HG03439 (cell line): ENCODE data around the gene CAMTA1.

Experiments
- ATAC-seq: cut with Tn5 transposase; IDR thresholded peaks from one replicate; pipeline ENCODE4 v1.9.1; 2021; ENCODE audit warnings: mild to moderate bottlenecking, moderate library complexity; ENCODE audit not compliant: unreplicated experiment

The CAMTA1 gene

DNA sequence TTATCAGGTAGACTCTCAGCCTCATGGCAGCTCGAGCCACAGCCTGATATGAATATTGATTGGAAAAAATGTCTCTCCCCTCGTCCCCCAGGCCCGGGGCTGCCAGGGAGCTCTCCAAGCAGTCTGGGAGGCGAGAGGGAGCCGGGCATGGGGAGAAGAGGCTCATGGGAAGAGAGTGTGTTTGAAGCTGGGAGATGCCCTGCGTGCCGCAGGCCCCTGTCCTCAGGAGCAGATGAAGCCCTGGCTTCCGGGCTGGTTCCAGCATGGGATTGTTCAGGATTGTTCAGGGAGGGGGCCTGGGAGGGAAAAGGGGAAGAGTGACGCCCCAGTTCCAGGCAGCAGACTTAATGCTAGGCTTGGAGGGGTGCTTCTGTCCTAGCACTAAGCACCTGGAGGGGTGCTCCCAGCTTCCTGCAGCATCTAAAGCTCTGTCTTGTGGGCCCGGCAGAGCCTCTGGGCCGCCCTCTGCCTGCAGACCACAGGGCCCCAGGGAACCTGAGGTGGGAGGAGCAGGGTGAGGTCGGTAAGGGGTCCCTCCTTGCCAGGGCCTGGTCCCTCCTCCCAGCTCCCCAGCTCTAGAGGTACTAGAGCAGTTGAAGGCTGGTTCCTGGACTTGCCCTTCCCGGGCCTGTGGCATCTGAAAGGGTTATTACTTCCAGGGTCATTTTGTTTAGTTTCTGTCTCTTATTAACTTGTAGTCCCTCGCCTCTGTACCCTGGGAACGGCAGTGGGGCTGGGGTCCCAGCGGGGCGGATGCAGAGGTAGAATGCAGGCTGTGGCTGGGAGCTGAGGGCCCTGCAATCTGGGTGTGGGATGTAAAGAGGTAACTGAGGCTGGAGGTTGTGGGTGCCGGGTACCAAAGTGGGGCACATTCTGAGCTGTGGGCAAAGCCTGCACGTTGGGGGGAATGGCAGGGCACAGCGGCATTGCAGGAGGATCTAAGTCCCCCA lies 651.1 kb downstream of the CAMTA1 start:
- ATAC-seq = no peak

DNA sequence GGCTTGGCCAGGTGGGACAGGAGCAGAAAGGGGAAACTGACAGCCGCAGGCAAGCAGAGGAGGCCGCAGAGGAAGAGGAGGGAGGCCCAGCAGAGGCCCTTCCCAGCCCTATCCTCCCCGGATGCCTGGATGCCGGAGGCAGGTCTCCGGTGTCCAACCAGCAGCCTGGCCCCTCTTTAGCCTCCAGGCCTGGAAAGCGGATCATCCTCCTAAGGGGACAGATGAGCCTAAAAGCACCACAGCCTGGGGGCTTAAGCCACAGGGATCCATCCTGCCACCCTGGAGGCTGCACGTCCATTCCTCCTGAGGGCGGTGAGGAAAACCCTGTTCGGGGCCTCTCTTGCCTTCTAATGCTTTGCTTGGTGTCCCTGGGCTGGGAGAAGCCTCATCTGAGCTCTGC lies 651.8 kb downstream of the CAMTA1 start:
- ATAC-seq = no peak

DNA sequence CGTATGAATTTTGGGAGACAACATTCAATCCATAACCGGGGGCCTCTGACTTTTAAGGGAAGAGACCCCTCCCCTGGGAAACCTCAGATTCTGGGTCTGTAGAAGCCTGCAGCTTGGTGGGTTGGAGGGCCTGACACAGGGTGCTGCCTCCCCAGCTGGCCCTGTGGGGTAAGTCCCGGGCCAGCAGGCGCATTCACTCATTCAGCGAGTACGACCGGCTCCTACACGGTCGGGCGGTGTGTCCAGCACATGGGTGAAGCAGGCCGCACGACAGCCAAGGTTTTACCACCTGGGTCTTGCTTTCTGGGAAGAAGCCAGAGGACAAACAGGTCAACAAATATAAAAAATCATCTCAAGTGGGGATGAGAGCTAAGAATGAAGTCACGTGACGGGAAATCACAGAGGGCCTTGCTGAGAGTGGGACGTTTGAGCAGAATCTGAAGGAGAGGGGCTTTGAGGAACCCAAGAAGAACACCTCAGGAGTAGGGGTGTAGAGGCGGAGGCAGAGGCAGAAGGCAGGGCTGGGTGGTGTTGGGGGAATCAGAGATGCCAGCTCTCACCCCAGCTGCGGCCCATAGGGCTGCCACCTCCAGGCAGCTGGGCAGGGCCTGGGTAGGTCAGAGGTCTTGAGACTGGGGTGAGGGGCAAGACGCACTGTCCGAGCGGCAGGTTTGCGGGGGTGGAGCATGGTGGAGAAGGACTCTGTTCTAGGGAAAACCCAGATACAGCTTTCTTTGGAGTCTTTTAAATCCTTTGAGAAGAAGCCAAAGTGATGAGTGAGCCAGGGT lies 652.5 kb downstream of the CAMTA1 start:
- ATAC-seq = no peak

DNA sequence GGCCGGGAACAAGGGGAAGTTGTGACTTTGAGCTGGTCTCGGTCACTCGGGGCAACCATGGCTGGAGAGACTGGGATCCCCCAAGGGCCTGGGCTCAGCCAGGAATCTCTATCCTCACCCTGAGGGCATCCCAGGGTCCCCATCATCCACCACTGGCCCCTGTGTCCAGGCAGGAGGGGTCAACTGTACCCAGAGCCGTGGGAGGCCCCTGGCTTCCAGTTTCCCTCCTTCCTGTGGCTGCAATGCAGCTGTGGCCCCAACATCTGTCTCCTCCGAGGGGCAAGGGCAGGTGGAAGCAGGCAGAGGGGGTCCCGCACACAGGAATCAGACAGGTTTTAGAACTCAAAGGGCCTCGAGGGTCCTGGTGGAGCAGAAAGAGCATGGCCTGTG lies 653.1 kb downstream of the CAMTA1 start:
- no peak for ATAC-seq

DNA sequence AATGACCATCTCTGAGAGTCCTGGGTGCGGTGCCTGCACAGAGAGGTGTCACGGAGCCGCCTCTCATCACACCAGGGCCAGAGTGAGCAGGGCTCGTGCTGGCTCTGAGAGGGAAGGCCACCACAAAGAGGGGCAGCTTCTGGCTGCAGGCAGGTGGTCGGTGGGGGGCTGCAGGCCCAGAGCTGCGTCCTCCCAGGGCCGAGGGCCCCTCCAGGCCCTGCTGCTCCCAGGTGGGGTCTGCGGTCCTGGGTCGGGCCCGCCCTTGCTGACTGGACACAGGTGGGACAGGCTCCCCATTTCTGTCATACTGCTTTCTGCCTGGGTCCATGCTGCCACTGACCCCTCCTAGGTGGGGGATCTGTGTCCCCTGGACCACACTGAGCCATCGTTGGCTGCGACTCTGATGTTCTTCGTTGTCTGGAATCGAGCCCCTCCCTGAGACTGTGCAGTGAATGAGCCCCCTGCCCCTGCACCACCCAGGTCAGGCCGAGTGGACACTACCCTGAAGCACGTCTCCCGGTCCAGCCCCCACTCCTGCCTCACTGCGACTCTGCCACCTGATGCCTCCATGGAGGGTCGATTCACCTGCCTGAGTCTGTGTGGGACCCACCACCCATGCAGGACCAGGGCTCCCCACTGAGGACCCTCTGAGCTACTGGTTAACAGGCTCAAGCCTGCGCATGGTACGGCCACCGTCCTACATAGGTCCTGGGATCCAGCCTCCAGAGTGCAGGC lies 653.8 kb downstream of the CAMTA1 start:
- ATAC-seq = no peak

DNA sequence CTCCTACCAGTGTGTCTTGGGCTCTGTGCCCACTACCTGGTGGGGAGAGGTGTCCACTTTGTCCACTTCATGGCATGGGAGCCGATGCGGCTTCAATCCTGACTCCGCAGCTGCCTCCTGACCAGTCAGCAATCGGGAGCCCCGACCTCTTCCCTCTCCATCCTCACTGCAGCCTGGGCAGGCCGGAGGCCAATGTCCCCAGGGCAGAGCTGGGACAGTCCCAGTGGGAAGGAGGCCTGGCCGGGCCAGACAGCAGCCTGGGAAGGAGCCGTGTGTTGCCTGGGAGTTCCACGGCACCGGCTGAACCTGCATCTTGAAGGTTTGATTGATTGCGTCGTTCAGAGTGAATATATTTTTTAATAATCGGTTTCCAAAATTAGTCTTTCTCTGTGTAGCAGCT lies 654.9 kb downstream of the CAMTA1 start:
- no peak for ATAC-seq

DNA sequence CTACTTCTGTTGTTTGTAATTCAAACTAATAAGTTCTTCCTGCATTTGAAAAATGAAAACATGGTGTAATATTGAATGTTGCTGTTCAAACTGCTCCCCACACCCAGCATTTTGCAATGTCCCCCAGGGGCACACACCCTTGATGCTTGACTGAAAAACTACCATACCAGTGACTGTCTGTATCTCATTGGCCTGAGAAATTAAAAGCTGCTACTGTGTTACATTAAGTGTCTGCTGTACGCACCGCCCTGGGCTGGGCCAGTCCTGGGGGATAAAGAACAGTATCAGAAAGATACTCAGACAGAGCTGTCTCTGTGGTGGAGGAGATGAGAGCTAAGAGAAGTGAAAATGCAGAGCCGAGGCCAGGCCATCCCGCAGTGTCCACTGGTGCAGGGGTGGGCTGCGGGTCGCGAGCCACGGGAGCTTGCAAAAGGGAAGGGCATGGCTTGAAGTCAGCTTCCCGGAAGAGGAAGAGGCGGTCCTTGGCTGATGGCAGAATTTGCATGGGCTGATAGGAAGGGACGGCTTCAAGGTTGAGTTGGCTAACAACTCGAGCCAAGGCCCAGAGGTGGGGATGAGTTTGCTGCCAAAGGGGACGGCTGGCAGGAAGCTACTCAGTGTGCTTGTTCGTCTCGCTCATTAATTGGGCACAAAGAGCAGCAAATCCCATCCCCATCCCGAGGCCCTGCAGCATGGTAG lies 656.0 kb downstream of the CAMTA1 start:
- no peak for ATAC-seq

DNA sequence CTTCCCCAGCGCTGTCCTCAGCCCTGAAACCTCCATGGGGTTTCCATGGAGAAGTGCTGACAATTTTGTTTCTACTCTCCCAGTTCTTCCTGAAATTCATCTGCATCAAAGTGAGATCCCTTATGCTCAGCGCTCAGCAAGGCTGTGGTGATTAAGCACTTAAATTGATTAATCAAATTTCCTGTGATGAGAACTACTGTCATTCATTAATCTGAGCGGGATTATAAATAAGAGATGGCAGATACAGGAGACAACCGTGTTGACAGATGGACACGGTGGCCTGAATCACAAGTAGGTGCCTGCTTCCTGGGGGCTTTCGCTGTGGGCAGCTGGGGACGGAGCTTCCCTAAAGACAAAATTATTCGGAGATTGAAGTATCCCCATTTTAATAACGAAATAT lies 656.8 kb downstream of the CAMTA1 start:
- no peak for ATAC-seq

DNA sequence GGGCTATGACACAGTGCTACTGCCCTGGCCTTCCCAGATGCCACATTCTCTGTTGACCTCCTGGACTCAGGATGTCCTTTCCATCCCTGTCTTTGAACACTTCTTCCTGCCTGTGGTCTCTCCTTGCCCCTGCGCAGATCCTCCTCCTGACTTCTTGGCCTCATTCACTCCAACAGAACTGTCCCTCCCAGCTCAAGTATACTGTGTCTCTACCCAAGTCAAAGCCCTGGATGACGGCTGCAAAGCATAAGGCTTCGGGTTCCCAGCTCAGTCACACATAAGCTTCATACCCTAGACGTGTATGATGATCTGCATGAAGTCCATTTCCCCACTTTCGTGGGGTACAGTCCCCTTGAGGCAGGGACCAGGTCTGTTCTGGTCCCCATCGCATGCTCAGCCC lies 657.7 kb downstream of the CAMTA1 start:
- ATAC-seq = no peak

DNA sequence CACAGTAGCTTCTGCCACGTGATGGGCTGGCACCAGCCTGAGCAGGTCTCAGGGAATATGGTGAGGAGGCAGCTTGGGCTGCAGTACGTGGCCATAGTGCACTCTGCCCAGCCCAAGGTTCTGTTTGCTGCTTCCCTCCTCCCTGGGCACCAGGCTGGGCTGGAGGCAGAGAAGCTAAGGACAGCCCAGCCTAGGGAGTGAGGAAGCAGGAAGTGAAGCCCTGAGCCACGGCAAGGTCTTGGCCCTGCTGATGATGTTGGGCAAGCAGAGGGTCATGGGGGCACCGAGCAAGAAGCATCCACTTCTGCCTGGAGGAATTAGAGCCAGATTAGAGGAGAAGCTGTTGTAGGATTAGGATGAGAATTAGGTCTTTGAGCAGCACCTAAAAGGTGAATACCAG lies 659.1 kb downstream of the CAMTA1 start:
- ATAC-seq = no peak

DNA sequence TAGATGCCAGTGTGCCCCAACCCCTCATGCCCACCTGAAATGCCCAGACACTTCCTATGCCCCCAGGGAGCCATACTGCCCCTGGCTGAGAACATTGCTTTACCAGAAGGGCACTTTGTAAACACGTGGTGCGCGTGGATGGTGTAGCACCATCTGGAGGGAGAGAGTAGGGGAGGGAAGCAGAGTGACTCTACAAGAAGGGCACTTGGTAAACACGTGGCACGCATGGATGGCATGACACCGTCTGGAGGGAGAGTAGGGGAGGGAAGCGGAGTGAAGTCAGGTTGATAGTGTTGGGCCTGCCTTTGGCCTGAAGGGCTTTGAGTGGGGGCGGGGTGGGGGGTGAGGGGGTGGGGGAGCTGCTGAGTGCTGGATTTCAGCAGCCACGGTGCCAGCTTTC lies 661.8 kb downstream of the CAMTA1 start:
- no peak for ATAC-seq

DNA sequence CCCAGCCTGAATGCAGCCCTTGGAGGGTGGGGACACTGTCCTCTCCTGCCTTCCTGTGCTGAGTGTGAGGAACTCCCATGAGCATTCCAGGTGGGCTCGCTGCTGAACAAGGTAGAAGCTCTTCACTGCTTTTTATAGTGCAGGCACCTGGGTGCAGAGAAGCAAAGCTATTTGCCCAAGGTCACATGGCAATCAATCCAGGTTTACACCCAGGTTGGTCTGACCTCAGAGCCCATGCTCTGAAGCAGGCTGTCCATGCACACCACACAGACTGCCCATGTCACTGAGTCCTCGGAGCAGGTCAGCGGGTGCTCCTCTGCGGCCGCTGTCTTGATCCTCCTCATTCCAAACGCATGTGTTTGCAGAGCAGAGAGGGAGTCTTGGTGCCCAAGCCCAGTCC lies 662.5 kb downstream of the CAMTA1 start:
- ATAC-seq = no peak

DNA sequence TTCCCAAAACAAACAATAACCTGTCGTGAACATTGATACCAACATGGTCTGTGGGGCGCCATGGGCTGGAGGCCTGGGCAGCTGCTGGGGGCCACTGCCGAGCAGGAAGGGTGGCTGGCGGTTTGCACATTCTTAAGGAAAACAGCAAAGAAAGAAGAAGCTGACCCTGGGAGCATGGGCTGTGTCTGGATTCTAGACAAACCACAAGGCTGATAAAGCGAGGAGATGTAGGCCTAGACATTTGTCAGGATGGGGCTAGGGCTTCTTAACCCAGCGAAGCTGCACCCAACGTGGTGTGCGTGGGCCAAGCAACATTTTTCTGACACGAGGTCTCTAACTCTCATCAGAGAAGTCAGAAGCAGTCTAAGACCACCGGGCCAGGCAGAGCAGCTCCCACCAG lies 663.7 kb downstream of the CAMTA1 start:
- ATAC-seq = no peak

DNA sequence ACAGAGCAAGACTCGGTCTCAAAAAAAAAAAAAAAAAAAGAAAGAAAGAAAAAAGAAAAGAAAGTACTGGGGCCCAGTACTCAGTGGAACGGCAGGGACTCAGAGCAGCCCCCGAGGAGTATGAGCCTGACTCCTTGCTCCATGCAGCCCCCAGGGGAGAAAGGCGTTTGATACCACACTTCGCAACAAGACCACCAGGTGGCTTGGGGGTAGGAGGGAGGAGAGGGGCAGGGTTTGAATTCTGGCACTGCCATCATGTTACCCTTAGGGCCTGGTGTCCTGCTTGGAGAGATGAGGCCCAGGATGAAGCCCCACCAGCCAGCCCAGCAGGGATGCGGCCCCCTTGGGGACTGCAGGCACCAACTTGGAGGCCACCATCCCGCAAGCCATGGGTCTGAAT lies 664.5 kb downstream of the CAMTA1 start:
- no peak for ATAC-seq

DNA sequence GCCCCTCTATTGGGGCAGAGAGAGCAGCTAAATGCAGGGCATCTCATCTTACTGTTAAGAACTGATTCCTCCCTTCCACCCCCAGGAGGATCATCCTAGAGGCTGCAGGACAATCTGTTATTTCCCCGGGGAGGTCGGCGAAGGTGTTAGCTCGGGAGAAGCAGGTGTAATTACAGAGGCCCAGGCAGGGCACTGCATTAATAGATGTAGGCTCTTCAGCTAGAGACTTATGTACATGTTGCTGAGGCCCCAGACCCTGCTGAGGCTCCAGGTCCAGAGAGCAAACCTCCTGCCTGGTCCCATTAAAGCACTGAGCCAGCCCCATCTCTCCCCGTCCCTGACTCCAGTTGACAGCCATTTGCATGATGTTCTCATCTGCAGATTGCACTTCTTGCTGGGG lies 665.6 kb downstream of the CAMTA1 start:
- ATAC-seq = no peak

DNA sequence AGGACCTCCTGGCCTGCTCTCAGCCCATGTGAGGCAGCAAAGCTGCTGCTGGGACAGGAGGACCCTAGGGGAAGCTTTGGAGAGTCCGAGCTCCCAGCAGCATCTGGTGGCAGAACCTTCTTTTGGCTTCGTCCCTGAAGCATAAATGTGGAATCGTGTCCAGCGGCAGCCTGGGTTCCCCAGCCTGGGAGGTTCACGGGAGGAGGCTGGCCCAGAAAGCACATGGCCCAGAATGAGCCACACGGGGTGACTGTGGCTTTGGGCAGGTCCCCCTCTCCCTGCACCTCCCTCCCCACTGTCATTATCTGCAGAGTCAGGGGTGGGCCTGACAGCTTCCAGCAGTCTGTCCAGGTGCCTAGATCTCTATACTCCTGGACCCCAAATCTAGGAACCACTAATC lies 667.8 kb downstream of the CAMTA1 start:
- no peak for ATAC-seq

DNA sequence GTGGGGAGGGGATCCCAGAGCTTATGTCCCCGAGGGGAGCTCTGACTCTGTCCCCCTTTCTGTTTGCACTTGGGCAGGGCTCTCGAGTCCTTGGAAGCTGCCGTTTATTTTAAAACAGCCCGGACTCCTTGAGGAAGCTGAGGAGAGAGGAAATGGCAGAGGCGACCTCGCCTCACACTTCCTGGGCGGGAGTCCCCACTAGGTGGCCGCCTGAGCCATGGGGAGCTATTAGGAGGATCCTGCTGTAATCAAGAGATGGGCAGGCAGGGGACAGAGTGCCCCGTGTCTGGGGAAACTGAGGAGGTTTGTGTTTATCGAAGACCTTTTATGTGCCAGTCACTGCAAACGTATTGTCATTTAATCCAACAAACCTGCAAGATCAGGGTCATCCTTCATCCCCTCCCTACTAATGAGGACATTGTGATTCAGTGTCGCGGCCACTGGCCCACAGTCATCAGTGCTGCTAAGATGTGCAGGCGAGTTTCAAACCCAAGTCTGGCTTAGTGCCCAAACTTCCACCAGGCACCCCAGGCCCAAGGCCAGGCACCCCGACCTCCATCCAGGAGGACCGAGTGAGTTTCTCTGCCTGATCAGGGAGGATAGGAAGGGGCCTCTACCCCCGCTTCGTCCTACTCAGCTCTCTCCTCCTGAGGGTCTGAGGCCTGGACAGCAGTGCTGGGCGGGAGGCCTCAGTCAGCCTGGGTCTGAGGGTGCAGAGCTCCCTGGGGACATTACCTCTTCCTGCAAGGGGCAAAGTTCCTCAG lies 669.0 kb downstream of the CAMTA1 start:
- no peak for ATAC-seq

DNA sequence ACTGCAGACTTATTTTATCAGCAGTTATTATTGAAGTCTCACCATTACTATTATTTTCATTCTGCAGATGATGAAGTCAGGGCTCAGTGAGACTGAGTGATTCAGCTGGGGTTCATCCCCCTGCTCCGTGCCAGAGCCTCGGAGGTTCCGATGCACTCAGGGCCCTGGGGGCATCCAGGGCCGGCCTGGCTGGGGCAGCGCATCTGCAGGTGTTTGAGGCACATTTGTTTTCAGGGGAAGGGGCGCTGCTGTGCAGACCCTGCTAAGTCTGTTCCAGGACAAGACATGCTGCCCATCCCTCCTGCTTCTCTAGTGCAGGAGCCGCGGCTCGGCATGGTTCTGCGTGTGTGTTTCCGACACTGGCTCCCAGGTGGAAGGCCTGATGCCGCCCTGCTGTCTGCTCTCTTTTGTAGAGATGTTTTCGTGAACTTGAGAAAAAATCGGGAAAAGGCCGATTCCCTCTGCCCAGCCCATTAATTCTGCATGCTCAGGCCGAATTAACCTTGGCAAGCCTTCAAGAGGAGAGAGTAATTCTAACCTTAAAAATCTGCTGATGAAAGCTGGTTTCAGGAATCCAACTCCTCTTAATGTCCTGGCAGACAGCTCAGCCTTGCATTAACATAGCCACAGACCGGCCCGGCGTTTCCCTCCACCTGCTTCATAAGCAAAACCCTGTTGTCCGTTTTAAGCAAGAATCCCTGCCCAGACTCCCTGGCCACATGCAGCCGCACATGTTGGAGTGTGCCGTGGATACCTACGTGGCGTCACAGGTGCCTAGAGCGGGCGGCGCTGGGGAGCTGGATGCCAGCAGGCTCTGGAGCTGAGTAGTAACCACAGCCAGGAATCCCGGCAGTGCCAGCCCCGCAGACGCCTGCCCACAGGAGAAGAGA lies 669.9 kb downstream of the CAMTA1 start:
- ATAC-seq = no peak
